Measurements from ENCODE around the gene SSU72. TPM values are rescaled to one million over a fixed set of nuclear protein-coding genes. Genes with fewer than 3 reads are reported as not detected.
"Not testable (repeated sequence)": the region's sequence is repeated elsewhere in the genome, so short reads cannot be mapped to it uniquely, and the experiment has no call there.

Gene SSU72
- total RNA-seq, 1 experiment from 2014 or later: 217 TPM

DNA sequence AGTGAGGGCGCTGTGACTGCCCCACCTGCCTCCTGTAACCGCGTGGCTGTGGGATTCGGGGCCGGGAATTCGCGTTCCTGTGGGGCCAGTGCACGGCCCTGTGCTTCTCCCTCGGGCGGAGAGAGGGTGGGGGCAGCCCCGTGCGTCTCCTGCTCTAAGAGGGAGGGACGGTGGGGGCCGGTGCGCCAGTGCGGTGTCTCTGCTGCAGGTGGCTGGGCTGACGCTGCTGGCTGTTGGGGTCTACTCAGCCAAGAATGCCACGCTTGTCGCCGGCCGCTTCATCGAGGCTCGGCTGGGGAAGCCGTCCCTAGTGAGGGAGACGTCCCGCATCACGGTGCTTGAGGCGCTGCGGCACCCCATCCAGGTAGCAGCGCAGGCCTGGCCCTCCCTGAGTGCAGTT lies 52.1 kb downstream of the SSU72 start:
- H3K9me3 ChIP-seq (ENCODE audit: control insufficient read depth, insufficient read depth, low read depth, low read length); H3K4me3 ChIP-seq (ENCODE audit: low read depth in 2 of 2, low read length in 2 of 2); H3K4me1 ChIP-seq (ENCODE audit: control insufficient read depth, insufficient read depth, low read length); ATAC-seq; BruUV-seq (replicated peaks); POLR2A ChIA-PET; CTCF ChIA-PET; in situ Hi-C loops (cut with HindIII; ENCODE audit: low pct_unique_long_range_greater_than_20kb, low sequenced_read_pairs); H3K27ac ChIP-seq (ENCODE audit: low read length); H3K36me3 ChIP-seq (ENCODE audit: control insufficient read depth, insufficient read depth, low read length); intact Hi-C loops (cut with micrococcal nuclease; ENCODE audit: unreplicated experiment); H3K27me3 ChIP-seq (ENCODE audit: control insufficient read depth, insufficient read depth, low read length); DNase-seq (ENCODE audit: low read depth, low spot score): not testable (repeated sequence)

DNA sequence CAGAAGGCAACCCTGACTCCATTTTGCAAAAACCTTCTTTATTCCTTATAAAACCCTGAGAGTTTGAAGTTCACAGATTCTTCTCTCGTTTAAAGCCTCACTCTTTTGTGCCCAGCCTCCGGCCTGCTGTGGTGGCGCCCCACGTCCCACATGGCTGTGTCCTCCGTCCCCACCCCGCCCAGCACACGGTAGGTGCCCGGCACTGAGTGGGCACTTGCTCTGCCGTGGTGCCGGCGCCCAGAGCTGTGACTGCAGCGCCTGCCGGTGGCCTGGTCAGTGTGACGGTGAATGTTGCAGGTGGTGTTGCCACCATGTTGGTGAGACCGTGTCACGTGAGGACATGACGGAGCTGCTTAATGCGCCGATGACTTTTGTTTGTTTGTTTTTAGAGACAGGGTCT lies 53.3 kb downstream of the SSU72 start:
- no TSS peak for BruUV-seq (replicated peaks)
- ATAC-seq (no peak), DNase-seq (ENCODE audit: low read depth, low spot score) (no peak)
- intact Hi-C loops (cut with micrococcal nuclease; ENCODE audit: unreplicated experiment): no loop called here
- H3K27me3 ChIP-seq (ENCODE audit: control insufficient read depth, insufficient read depth, low read length): no peaks in the 10 kb centered on the region
- H3K36me3 ChIP-seq (ENCODE audit: control insufficient read depth, insufficient read depth, low read length): no peaks in the 10 kb centered on the region; the same call in 1 of the 2 replicates
- no peak overlapping the region for H3K27ac ChIP-seq (ENCODE audit: low read length)
- CTCF ChIA-PET: no interaction called here
- POLR2A ChIA-PET: no interaction called here
- in situ Hi-C loops (cut with HindIII; ENCODE audit: low pct_unique_long_range_greater_than_20kb, low sequenced_read_pairs): no loop called here
- no peaks in the 10 kb centered on the region for H3K4me1 ChIP-seq (ENCODE audit: control insufficient read depth, insufficient read depth, low read length)
- no peak overlapping the region for H3K4me3 ChIP-seq (ENCODE audit: low read depth in 2 of 2, low read length in 2 of 2)
- no peak for TF ChIP-seq TCF7L2 (IDR thresholded peaks at IDR 0.05; ENCODE audit: low read depth, low read length)
- no peak for TF ChIP-seq POLR2AphosphoS5 (IDR thresholded peaks at IDR 0.05; ENCODE audit: low read depth, low read length)
- TF ChIP-seq, protein P1, sequence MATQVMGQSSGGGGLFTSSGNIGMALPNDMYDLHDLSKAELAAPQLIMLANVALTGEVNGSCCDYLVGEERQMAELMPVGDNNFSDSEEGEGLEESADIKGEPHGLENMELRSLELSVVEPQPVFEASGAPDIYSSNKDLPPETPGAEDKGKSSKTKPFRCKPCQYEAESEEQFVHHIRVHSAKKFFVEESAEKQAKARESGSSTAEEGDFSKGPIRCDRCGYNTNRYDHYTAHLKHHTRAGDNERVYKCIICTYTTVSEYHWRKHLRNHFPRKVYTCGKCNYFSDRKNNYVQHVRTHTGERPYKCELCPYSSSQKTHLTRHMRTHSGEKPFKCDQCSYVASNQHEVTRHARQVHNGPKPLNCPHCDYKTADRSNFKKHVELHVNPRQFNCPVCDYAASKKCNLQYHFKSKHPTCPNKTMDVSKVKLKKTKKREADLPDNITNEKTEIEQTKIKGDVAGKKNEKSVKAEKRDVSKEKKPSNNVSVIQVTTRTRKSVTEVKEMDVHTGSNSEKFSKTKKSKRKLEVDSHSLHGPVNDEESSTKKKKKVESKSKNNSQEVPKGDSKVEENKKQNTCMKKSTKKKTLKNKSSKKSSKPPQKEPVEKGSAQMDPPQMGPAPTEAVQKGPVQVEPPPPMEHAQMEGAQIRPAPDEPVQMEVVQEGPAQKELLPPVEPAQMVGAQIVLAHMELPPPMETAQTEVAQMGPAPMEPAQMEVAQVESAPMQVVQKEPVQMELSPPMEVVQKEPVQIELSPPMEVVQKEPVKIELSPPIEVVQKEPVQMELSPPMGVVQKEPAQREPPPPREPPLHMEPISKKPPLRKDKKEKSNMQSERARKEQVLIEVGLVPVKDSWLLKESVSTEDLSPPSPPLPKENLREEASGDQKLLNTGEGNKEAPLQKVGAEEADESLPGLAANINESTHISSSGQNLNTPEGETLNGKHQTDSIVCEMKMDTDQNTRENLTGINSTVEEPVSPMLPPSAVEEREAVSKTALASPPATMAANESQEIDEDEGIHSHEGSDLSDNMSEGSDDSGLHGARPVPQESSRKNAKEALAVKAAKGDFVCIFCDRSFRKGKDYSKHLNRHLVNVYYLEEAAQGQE (IDR thresholded peaks at IDR 0.05; ENCODE audit: insufficient read depth in 1 of 2, low read depth in 2 of 2, low read length in 1 of 2): no peak
- no peak for TF ChIP-seq SIN3A (IDR thresholded peaks at IDR 0.05; ENCODE audit: borderline replicate concordance, insufficient read depth, low read depth, low read length)
- TF ChIP-seq, protein P2, sequence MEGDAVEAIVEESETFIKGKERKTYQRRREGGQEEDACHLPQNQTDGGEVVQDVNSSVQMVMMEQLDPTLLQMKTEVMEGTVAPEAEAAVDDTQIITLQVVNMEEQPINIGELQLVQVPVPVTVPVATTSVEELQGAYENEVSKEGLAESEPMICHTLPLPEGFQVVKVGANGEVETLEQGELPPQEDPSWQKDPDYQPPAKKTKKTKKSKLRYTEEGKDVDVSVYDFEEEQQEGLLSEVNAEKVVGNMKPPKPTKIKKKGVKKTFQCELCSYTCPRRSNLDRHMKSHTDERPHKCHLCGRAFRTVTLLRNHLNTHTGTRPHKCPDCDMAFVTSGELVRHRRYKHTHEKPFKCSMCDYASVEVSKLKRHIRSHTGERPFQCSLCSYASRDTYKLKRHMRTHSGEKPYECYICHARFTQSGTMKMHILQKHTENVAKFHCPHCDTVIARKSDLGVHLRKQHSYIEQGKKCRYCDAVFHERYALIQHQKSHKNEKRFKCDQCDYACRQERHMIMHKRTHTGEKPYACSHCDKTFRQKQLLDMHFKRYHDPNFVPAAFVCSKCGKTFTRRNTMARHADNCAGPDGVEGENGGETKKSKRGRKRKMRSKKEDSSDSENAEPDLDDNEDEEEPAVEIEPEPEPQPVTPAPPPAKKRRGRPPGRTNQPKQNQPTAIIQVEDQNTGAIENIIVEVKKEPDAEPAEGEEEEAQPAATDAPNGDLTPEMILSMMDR (IDR thresholded peaks at IDR 0.05): no peak
- H3K9me3 ChIP-seq (ENCODE audit: control insufficient read depth, insufficient read depth, low read depth, low read length): no peaks in the 10 kb centered on the region

DNA sequence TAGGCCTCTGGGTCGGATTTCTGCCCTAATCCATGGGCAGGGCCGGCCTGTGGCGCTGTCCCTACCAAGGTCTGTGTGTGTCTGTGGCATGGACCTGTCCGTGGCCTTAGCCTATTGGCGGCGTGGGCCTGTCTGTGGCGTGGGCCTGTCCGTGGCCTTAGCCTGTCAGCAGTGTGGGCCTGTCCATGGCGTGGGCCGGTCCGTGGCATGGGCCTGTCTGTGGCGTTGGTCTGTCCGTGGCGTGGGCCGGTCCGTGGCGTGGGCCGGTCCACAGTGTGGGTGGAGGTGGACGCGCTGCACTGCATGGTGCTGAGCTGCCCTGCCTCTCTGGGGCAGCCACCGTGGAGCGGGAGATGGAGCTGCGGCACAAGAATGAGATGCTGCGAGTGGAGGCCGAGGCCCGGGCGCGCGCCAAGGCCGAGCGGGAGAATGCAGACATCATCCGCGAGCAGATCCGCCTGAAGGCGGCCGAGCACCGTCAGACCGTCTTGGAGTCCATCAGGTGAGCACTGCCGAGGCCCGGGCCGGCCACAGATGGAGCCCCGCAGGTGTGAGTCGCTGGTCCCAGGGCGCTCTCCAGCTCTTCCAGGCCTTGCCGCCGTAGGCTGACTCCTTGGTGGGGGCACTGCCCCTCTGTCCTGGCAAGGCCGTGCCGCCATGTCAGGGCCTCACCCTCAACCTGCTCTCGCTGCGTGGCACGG lies 54.7 kb downstream of the SSU72 start:
- CTCF ChIA-PET: interaction anchor here (0.6 kb wide), 1 partner anchor 33 kb away, joined by 7 read pairs; no protein-coding TSS in a partner anchor
- in situ Hi-C loops (cut with HindIII; ENCODE audit: low pct_unique_long_range_greater_than_20kb, low sequenced_read_pairs); ATAC-seq; intact Hi-C loops (cut with micrococcal nuclease; ENCODE audit: unreplicated experiment); H3K27ac ChIP-seq (ENCODE audit: low read length); H3K4me3 ChIP-seq (ENCODE audit: low read depth in 2 of 2, low read length in 2 of 2); BruUV-seq (replicated peaks); POLR2A ChIA-PET; DNase-seq (ENCODE audit: low read depth, low spot score); H3K9me3 ChIP-seq (ENCODE audit: control insufficient read depth, insufficient read depth, low read depth, low read length); H3K4me1 ChIP-seq (ENCODE audit: control insufficient read depth, insufficient read depth, low read length); H3K36me3 ChIP-seq (ENCODE audit: control insufficient read depth, insufficient read depth, low read length); H3K27me3 ChIP-seq (ENCODE audit: control insufficient read depth, insufficient read depth, low read length): not testable (repeated sequence)

DNA sequence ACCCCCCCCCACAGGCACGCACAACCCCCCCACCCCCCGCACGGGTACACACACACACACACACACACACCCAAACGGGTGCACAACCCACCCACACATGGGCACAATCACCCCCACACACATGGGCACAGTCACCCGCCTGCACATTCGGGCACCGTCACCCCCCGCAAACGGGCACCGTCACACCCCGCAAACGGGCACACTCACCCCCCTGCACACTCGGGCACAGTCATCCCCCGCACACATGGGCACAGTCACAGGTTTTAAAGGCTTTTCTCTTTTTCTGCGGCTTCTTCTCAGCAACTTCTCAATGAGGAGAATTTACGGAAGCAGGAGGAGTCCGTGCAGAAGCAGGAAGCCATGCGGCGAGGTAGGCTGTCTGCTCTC lies 56.0 kb downstream of the SSU72 start:
- POLR2A ChIA-PET; CTCF ChIA-PET; H3K4me3 ChIP-seq (ENCODE audit: low read depth in 2 of 2, low read length in 2 of 2): not testable (repeated sequence)

More for the DNA sequence above, 56.0 kb downstream of the SSU72 start:
- BruUV-seq (replicated peaks); H3K4me1 ChIP-seq (ENCODE audit: control insufficient read depth, insufficient read depth, low read length); ATAC-seq; in situ Hi-C loops (cut with HindIII; ENCODE audit: low pct_unique_long_range_greater_than_20kb, low sequenced_read_pairs); H3K36me3 ChIP-seq (ENCODE audit: control insufficient read depth, insufficient read depth, low read length); H3K27ac ChIP-seq (ENCODE audit: low read length); DNase-seq (ENCODE audit: low read depth, low spot score); intact Hi-C loops (cut with micrococcal nuclease; ENCODE audit: unreplicated experiment); H3K9me3 ChIP-seq (ENCODE audit: control insufficient read depth, insufficient read depth, low read depth, low read length); H3K27me3 ChIP-seq (ENCODE audit: control insufficient read depth, insufficient read depth, low read length): not testable (repeated sequence)

All from Panc1 (cell line).